Measurements from ENCODE around the gene MCC.

Gene MCC

GRCh38 chr5:113281194-113281593, 207.1 kb downstream of the MCC start:
- H3K4me3 ChIP-seq (ENCODE audit: low read length): no peak overlapping the region
- DNase-seq (ENCODE audit: low read depth): no peak
- TF ChIP-seq CTCF (conservative IDR thresholded peaks at IDR 0.05; ENCODE audit: low read length): no peak

GRCh38 chr5:113280541-113280940, 207.7 kb downstream of the MCC start:
- no peak overlapping the region for H3K4me3 ChIP-seq (ENCODE audit: low read length)
- no peak for DNase-seq (ENCODE audit: low read depth)
- TF ChIP-seq CTCF (conservative IDR thresholded peaks at IDR 0.05; ENCODE audit: low read length): no peak

GRCh38 chr5:113278976-113279375, 209.3 kb downstream of the MCC start:
- TF ChIP-seq CTCF (conservative IDR thresholded peaks at IDR 0.05; ENCODE audit: low read length): no peak
- DNase-seq (ENCODE audit: low read depth): no peak
- no peak overlapping the region for H3K4me3 ChIP-seq (ENCODE audit: low read length)

- H3K4me3 ChIP-seq (ENCODE audit: low read length): no peak overlapping the region
- TF ChIP-seq CTCF (conservative IDR thresholded peaks at IDR 0.05; ENCODE audit: low read length): no peak
- no peak for DNase-seq (ENCODE audit: low read depth)
Measured at GRCh38 chr5:113276493-113276892, 211.8 kb downstream of the MCC start.

GRCh38 chr5:113276001-113276400, 212.3 kb downstream of the MCC start:
- DNase-seq (ENCODE audit: low read depth): no peak
- TF ChIP-seq CTCF (conservative IDR thresholded peaks at IDR 0.05; ENCODE audit: low read length): no peak

GRCh38 chr5:113274836-113275414, 213.3 kb downstream of the MCC start:
- no peak for DNase-seq (ENCODE audit: low read depth)
- TF ChIP-seq CTCF (conservative IDR thresholded peaks at IDR 0.05; ENCODE audit: low read length): no peak
- no peak overlapping the region for H3K4me3 ChIP-seq (ENCODE audit: low read length)

More at GRCh38 chr5:113276001-113276400, 212.3 kb downstream of the MCC start:
- no peak overlapping the region for H3K4me3 ChIP-seq (ENCODE audit: low read length)

- no peak for TF ChIP-seq CTCF (conservative IDR thresholded peaks at IDR 0.05; ENCODE audit: low read length)
- H3K4me3 ChIP-seq (ENCODE audit: low read length): no peak overlapping the region
- no peak for DNase-seq (ENCODE audit: low read depth)
Measured at GRCh38 chr5:113273948-113274347, 214.3 kb downstream of the MCC start.

All from AG10803 (cell line).